ENCODE data around the gene HACE1.

Gene HACE1

DNA sequence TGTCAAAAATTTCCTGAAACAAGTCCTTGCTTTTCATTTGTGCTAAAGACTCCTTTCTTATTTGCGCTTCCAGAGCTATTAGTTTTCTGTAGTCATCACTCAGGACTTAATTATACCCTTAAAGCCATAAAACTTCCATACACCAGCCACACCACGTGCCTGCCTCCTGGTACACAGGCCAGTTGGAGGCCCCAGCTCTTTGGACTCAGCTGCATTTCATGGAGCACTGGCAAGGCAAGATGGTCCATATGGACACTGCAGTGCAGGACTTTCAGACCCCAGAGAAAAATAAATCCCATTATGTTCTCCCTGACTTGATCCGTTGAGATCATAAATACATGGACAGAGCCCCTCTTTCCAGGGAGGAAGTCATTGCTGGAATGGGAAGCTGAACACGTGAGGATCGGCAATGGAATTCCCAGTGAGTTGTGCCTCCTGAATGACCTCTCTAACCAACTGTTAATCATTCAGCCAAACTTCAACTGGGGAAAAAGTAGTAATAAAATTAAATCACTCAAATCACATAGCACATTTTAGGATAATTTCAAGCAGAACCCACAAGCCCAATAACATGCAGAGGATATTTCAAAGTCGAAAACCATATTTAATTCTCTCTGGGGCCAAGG is 173.1 kb downstream of the HACE1 start:
- DNase-seq = no peak

DNA sequence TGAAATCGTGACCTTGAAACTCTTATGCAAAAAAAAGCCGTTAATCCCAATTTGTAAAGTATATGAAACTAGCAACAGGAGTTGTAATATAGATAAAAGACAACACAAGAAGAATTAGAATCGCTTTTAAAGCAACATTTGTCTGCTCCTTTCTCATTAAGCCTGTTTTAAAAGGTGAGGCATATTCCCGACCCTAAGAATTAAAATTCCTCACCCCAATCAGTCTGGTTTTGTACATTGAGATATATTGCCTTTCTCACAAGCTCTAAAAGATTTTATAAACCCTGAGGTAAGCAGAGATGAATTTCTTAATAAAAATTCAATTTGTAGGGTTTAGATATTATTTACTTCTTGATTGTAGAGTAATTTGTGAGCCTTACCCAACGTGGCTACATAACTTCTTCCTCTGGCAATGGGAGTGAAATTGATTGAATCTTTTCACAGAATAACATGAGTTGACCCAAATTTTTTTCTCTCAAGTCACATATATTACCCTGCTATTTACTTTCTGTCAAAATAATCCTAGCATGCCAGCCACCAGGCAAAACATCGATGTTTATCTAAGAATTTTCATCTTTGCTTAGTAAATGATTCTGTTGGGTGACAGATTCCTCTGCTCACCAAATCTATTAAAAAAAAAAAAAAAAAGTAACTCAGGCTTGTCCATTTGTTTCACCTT is 173.7 kb downstream of the HACE1 start:
- no peak for DNase-seq

DNA sequence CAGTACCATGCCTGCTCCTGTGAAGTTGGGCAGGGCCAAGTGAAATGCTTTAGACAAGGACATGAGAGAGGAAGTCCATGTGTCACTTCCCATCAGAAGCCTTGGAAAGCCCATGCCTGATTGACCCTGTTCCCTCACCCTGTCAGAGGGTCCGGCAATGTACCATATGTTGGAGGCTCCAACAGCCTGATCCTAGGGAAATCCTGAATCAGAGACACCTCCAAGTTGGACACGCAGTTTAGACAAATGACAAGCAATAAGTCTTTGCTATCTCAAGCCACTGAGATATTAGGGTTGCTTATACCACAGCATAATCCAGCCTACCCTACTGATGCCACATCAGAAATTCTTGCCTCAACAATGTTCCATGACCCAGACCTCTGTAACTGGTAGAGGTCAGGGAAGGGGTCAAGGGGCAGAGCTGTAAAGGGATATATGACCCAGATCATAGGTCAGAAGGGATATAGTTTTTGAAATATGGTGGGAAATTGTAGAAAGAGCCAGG is 174.8 kb downstream of the HACE1 start:
- DNase-seq = no peak

DNA sequence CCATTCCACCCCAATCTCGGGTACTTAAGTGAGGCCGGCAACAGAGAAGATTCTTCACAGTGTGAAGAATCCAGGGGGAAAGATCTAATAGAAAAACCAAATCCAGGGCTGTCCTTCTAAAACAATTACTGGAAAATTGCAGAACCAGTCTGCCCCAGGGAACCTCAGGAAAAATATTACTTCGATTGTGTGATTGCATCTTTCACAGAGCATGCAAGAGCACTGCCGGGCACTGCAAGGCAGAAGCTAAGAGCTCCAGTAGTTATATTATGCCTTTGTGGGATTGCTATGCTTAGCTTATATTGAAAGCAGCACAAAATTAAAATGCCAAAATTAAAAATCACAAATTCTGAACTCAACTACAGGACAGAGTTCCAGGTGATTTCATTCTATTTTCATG is 175.9 kb downstream of the HACE1 start:
- DNase-seq = no peak

DNA sequence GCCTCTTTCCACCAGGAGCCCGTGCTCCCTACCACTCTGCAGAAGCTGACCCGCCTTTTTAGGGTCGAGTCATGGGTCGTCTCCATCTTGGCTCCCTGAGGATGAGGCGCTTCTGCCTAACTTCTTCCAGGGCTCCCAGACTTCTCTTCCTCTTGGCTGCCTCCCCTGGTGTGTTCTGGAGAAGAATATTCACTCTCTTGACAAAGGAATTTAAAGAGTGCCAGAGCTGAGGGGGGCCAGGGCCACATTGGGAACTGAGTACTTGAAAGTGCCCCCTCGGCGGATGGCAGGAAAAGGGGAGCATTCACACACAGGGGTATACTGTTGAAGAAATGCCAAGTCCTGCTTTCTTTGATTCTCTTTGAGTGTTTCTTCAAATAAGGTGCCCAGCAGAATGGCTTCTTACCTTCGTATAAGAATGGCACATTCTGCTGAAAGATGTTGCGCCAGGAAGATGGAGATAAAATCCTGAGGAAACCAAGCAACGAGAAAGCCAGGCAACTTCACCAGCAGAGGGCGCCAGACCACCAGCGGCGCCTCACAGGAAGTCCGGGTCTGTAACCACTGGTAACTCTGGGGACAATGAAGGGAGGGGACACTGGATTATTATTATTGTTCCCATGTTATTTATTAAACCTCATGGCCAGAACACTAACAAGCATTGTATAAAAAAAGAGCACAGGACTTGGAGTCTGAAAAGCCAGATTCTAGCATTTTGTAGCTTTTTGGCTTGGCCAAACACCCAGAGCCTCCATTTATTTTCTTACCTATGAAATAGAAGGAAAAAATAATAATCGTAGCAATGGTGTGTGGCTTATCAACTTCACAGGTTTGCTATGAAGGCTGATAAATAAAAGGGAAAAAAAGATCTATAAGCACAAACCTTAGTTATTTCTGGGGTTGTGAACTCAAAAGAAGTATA is 176.7 kb downstream of the HACE1 start:
- DNase-seq = peak; percentile 32 to 48 (median 38)

DNA sequence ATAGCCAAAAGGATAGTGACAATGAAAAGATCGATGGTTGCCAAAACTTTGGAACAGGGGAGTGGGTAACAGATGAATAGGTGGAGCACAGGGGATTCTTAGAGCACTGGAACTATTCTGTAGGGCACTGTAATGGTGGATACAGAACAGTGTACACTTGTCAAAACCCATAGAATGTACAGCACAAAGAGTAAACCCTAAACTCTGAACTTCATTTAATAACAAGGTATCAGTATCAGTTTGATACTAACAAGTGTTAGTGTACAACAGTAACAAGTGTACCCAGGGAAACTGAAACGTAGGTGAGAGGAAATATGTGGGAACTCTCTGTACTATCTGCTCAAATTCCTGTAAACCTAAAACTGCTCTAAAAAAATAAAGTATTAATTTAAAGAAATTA is 179.2 kb downstream of the HACE1 start:
- DNase-seq = no peak

DNA sequence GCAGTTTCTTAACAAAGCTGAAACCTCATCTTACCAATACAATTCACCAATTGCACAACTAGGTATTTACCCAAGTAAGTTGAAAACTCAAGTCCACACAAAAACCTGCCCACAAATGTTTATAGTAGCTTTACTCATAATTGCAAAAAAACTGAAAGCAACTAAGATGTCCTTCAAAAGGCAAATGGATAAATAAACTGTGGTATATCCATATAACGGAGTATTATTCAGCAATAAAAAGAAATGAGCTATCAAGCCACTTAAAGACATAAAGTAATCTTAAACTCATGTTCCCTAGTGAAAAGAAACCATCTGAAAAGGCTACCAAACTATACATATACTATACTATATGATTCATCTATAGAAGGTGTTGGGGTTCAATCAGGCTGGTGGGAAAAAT is 179.7 kb downstream of the HACE1 start:
- DNase-seq = no peak

Data from activated CD4-positive, CD25-positive, alpha-beta regulatory T cell (primary cell).